Parathyroid adenoma (tissue), 2 donors: ENCODE measurements around the gene CSNK2A1.
"Not testable (repeated sequence)": the region's sequence is repeated elsewhere in the genome, so short reads cannot be mapped to it uniquely, and the experiment has no call there.

Source experiments
- H2AFZ ChIP-seq: fragments of 300-600 bp; sonication (generic); one replicate; pipeline ENCODE4 v1.7.0; 2017; ENCODE audit warnings: antibody characterized with exemption, mild to moderate bottlenecking
- H3K27ac ChIP-seq: fragments of 300-600 bp; sonication (generic); one replicate; pipeline ENCODE4 v1.7.0; 2017
- H3K27me3 ChIP-seq: fragments of 300-600 bp; sonication (generic); one replicate; pipeline ENCODE4 v1.7.0; 2017; ENCODE audit warnings: low read length; ENCODE audit not compliant: control insufficient read depth, insufficient read depth
- H3K36me3 ChIP-seq: fragments of 300-600 bp; sonication (generic); one replicate; pipeline ENCODE4 v1.7.0; 2017; ENCODE audit warnings: low read length; ENCODE audit not compliant: control insufficient read depth, insufficient read depth
- H3K4me1 ChIP-seq: fragments of 300-600 bp; sonication (generic); one replicate; pipeline ENCODE4 v1.7.0; 2017; ENCODE audit warnings: control low read depth
- H3K4me2 ChIP-seq: fragments of 300-600 bp; sonication (generic); one replicate; pipeline ENCODE4 v1.7.0; 2017; ENCODE audit warnings: low read length
- H3K4me3 ChIP-seq: fragments of 300-600 bp; sonication (generic); one replicate; pipeline ENCODE4 v1.7.0; 2017; ENCODE audit warnings: low read depth, low read length
- H3K79me2 ChIP-seq: fragments of 300-600 bp; sonication (generic); one replicate; pipeline ENCODE4 v1.7.0; 2017; ENCODE audit warnings: control low read depth
- H3K9ac ChIP-seq: fragments of 300-600 bp; sonication (generic); one replicate; pipeline ENCODE4 v1.7.0; 2017; ENCODE audit warnings: mild to moderate bottlenecking
- H3K9me3 ChIP-seq: fragments of 300-600 bp; sonication (generic); one replicate; pipeline ENCODE4 v1.7.0; 2017; ENCODE audit warnings: low read length; ENCODE audit not compliant: control insufficient read depth
- CTCF ChIP-seq: fragments of 300-600 bp; sonication (generic); IDR thresholded peaks from one replicate; pipeline ENCODE4 v1.7.0; 2017; ENCODE audit warnings: antibody characterized with exemption, mild to moderate bottlenecking
- donor health status: primary hyperparathyroidism.

Gene CSNK2A1

GRCh38 chr20:458776-459175, 84.8 kb downstream of the CSNK2A1 start:
- Histone ChIP-seq H2AFZ (no peak overlapping the region), H3K9ac (no peak overlapping the region), H3K4me3 (no peak overlapping the region), H3K27ac (no peak overlapping the region), H3K36me3 (no peaks in the 10 kb centered on the region), H3K79me2 (peaks cover 46% of the 10 kb centered on the region), H3K9me3 (no peaks in the 10 kb centered on the region), H3K4me1 (peaks cover 7% of the 10 kb centered on the region), H3K27me3 (no peaks in the 10 kb centered on the region), H3K4me2 (no peak overlapping the region)
- no peak for TF ChIP-seq CTCF

GRCh38 chr20:454951-455350, 88.6 kb downstream of the CSNK2A1 start:
- no peak overlapping the region for H3K27ac ChIP-seq

GRCh38 chr20:452021-452420, 91.6 kb downstream of the CSNK2A1 start:
- not testable (repeated sequence) for H3K36me3 ChIP-seq, H3K4me2 ChIP-seq, H3K4me1 ChIP-seq, H3K27ac ChIP-seq, H3K9ac ChIP-seq, H3K9me3 ChIP-seq, H3K4me3 ChIP-seq, H2AFZ ChIP-seq, H3K27me3 ChIP-seq
- peaks cover 41% of the 10 kb centered on the region for H3K79me2 ChIP-seq

More at GRCh38 chr20:454951-455350, 88.6 kb downstream of the CSNK2A1 start:
- no peaks in the 10 kb centered on the region for H3K27me3 ChIP-seq
- H3K4me3 ChIP-seq = no peak overlapping the region
- H3K36me3 ChIP-seq = no peaks in the 10 kb centered on the region
- no peak for TF ChIP-seq CTCF
- H3K79me2 ChIP-seq = peaks cover 54% of the 10 kb centered on the region
- no peak overlapping the region for H3K9ac ChIP-seq
- peaks cover 3% of the 10 kb centered on the region for H3K4me1 ChIP-seq
- H3K9me3 ChIP-seq = no peaks in the 10 kb centered on the region
- H2AFZ ChIP-seq = no peak overlapping the region
- no peak overlapping the region for H3K4me2 ChIP-seq

- TF ChIP-seq CTCF = no peak
- no peak overlapping the region for H3K9ac ChIP-seq
- no peak overlapping the region for H3K4me2 ChIP-seq
- H3K79me2 ChIP-seq = peaks cover 15% of the 10 kb centered on the region
- H3K36me3 ChIP-seq = no peaks in the 10 kb centered on the region
- no peak overlapping the region for H2AFZ ChIP-seq
- H3K27ac ChIP-seq = no peak overlapping the region
- no peak overlapping the region for H3K4me3 ChIP-seq
- H3K4me1 ChIP-seq = peaks cover 2% of the 10 kb centered on the region
- H3K27me3 ChIP-seq = no peaks in the 10 kb centered on the region
- H3K9me3 ChIP-seq = no peaks in the 10 kb centered on the region
Observed at GRCh38 chr20:445514-446336, 97.9 kb downstream of the CSNK2A1 start.

GRCh38 chr20:444862-445426, 98.6 kb downstream of the CSNK2A1 start:
- Histone ChIP-seq H3K4me2 (no peak overlapping the region), H3K27me3 (no peaks in the 10 kb centered on the region), H3K9me3 (no peaks in the 10 kb centered on the region), H3K27ac (no peak overlapping the region), H3K4me3 (no peak overlapping the region), H3K9ac (no peak overlapping the region), H3K4me1 (no peaks in the 10 kb centered on the region), H3K79me2 (peaks cover 12% of the 10 kb centered on the region), H2AFZ (no peak overlapping the region), H3K36me3 (no peaks in the 10 kb centered on the region)
- TF ChIP-seq CTCF = no peak
